D341Med (cell line): Measurements from ENCODE around the gene TAS2R38.
"Not testable (repeated sequence)": the region's sequence is repeated elsewhere in the genome, so short reads cannot be mapped to it uniquely, and the experiment has no call there.

Experiments
- DNase-seq: peaks from one replicate; pipeline ENCODE4 v3.0.0; 2012; ENCODE audit warnings: low spot score

The TAS2R38 gene

GRCh38 chr7:141973673-141974072 is at the start of gene TAS2R38:
TSS of gene TAS2R38 (minus strand) at chr7:141973773. CDS start at chr7:141973689, 84 bp downstream.
- no peak for DNase-seq

GRCh38 chr7:142018154-142018553 is 44.6 kb upstream of the TAS2R38 start:
- no peak for DNase-seq

DNA sequence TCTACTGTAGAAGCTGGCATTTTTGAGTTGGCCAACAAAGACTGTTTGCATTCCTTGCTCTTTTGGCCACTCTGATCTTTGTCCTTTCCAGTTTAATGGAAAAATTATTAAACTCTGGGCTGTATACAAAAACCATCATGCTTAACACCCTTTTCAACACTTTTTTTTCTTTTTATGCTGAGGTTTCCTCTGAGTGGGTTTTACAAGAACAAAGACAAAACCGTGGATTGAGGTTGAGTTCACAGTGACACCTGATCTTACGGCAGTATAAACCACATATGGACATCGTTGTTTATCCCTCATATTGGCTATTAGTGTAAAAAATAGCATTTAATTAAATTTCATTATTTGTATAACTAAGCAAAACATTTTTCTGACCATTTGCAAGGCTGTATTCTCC is 43.9 kb upstream of the TAS2R38 start:
- no peak for DNase-seq

- no peak for DNase-seq
Observed at GRCh38 chr7:142012825-142013511, 39.4 kb upstream of the TAS2R38 start.

- no peak for DNase-seq
Observed at GRCh38 chr7:142010952-142011548, 37.5 kb upstream of the TAS2R38 start.

- DNase-seq = no peak
Observed at GRCh38 chr7:142009187-142009586, 35.6 kb upstream of the TAS2R38 start.

DNA sequence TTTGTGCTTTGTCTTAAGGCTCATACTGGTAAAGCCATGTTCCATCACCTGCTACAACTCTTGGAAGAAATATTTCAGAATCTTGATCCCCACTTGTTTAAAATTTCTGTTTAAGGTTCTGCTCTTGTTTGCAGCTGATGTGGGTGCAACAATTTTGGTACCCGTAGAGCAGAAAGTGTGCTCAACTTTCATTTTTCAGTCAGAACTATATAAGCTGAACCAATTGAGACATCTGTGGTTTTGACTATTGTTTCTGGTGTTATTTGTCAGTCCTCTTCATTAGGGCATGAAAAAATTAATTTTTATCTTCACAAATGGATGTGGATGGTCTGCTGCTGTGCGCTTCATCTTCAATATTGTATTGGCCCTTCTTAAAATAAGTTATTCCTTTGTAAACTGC is 33.0 kb upstream of the TAS2R38 start:
- DNase-seq = no peak

- no peak for DNase-seq
Observed at GRCh38 chr7:142002179-142002578, 28.6 kb upstream of the TAS2R38 start.

DNA sequence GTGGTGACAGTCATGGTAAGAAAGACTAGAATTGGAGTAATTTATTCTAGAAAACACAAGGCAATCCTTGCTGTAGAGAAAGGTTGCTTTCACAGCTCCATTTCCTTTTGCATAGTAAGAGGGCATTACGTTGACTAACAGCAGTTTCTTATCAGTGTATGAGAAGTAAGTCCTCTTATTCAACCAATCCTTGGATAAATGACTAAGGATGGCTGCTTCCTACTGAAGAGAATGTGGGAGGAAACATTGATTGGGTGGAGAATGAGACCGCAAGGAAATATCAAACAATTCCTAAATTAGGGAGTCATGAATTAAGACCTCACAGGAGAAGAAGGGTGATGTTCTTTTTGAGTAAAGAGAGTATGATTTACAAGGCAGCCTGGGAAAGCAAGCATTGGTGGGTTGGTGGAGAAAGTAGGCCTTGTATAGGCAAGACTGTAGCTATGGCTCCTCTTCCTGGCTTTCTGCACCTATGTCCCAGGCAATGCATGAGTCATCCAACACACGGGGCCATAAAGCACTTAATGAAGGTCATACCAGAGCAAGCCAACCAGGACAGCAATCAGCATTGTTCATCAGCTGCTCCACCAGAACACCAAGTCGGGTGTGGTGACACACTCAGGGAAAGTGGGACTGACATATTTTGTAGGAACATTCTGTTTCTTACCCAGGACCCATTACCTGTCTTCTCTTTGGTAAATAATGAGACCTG is 27.7 kb upstream of the TAS2R38 start:
- DNase-seq = no peak

DNA sequence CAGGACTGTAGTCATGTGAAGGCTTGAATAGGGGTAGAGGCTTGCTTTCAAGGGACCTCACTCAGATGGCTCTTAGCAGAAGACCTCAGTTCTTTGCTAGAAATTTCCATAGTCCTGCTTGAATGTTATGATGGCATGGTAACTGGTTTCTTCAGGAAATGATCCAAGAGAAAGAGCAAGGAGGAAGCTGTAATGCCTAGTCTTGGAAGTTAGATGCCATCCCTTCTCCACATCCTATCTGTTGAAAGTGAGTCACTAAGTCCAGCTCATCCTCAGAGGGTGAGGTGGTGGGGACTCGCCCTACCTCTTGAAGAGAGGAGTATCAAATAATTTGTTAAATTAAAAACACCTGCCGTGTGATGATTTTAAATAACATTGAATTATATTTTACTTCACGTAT is 26.7 kb upstream of the TAS2R38 start:
- DNase-seq = no peak

- DNase-seq = no peak
Observed at GRCh38 chr7:141999058-141999623, 25.6 kb upstream of the TAS2R38 start.

- DNase-seq = no peak
Observed at GRCh38 chr7:141993354-141993753, 19.8 kb upstream of the TAS2R38 start.

DNA sequence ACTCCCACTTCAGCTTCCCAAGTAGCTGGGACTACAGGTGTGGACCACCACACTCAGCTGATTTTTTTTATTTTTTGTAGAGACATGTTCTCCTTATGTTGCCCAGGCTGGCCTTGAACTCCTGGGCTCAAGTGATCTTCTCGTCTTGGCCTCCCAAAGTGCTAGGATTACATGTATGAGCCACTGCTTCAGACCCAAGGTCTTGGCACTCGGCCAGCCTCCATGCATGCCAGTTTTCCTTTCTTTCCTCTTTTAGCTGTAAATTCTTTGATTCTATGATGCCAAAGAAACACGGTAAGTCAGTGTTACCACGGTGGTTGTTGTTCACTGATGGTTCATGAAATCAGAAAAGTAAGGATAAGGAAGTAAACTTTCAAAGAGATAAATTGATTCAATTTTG is 19.1 kb upstream of the TAS2R38 start:
- no peak for DNase-seq

GRCh38 chr7:141992156-141992555 is 18.6 kb upstream of the TAS2R38 start:
- no peak for DNase-seq

- DNase-seq = no peak
Observed at GRCh38 chr7:141991140-141991539, 17.6 kb upstream of the TAS2R38 start.

DNA sequence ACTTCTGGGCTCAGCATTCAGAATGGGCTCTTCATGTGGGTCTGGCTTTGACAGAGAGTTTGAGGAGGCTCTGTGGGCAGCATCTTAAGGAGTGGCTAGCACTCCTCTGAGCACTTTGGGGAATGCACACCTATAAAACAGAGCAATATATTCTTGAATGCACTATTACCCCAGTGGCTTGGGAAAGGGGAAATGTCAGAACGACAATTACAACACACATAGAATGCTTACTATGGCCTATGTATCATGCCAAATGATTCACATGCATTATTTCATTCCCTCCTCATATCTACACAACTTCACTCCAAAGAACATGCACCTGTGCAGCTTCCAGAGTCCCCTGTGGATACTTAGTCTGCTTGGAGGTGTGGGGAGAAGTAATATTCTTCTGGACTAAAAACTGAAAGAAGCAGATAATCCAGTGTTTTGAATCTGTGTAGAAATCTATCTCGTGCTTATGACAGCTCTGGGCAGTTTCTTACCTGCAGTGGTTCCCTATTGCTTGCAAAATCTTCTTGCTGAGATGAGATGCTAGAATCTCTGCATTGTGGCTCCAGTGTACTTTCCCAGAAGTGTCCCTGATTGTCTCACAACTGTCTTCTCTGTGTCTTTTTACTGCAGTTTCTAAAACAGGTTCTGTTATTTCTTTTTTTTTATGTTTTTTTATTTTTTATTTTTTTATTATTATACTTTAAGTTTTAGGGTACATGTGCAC is 16.6 kb upstream of the TAS2R38 start:
- no peak for DNase-seq

DNA sequence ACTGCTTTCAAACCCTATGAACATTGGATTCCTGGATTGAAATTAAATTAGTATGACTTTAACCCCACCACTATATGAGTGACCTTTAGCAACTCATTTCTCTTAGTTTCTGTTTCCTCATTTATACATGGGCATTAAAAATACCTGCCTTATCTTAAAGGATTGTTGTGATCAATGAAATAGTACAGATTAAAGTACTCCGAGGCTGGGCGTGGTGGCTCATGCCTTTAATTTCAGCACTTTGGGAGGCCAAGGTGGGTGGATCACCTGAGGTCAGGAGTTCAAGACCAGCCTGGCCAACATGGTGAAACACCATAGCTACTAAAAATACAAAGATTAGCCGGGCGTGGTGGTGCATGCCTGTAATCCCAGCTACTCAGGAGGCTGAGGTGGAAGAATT is 14.2 kb upstream of the TAS2R38 start:
- not testable (repeated sequence) for DNase-seq

DNA sequence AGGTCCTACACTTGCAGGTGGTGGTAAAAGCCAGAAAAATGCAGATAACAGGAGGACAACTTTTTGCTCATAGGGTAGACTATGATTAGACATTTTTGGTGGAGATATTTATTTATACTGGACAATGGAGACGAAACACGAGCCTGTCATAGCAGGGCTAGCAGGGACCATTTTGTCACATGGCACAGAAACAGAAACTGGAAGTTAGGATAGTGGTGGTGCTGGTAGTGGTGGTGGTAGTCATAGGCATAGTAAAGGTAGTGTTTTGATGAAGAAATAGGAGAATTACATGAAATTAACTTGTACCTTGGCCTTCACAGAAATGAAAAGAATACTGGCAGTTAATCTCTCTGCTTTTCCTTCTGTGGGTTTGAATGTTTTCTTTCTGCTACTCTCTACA is 13.3 kb upstream of the TAS2R38 start:
- DNase-seq = no peak

DNA sequence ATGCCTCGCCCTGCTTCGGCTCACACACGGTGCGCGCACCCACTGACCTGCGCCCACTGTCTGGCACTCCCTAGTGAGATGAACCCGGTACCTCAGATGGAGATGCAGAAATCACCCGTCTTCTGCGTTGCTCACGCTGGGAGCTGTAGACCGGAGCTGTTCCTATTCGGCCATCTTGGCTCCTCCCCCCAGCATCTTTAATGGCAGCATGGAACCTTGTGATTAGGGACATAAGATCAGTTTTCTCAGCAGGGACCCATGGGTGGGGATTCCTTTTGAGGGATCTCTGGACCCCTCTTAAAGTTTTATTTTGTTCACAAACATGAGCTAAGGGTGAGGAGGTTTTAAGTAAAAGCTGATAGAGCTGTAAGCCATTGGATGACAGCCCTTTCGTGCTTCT is 12.4 kb upstream of the TAS2R38 start:
- DNase-seq = not testable (repeated sequence)

DNA sequence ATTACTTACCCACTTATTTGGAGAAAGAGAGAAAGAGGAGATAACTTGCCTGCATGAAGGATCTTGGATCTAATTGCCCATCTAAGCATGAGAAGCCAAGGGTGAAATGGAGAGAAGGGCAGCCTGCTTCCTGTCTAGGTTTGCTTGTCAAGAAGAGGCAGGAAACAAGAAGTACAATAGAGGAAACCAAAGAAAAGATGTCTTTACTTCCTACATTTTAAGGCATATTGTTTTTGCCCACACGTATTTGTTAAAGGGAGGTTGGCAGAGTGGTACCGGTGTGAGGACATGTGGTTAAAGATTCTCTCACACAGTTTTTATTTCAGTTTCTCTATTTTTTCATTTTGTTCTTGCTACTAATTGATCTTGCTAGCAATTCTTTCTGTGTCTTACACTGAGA is 6.0 kb upstream of the TAS2R38 start:
- no peak for DNase-seq

GRCh38 chr7:141978351-141978750 is 4.8 kb upstream of the TAS2R38 start:
- DNase-seq = no peak

GRCh38 chr7:141976524-141977245 is 3.1 kb upstream of the TAS2R38 start:
- no peak for DNase-seq
